Measurements from ENCODE around the gene PRR32.

PRR32 gene

DNA sequence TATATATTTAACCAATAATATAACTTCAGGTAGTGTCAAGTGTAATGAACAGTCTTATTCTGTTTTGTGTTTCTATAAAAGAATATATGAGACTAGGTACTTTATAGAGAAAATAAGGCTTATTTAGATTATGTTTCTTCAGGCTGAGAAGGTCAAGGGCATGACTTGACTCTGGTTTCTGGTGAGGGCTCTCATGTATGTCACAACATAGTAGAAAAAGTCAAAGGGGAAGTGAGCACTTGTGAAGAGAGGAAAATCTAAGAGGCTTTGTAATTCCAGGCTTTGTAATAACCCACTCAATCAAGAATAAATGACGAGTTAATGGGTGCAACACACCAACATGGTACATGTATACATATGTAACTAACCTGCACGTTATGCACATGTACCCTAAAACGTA lies 27.6 kb downstream of the PRR32 start:
- H3K27me3 ChIP-seq (ENCODE audit: low read length) = no peaks in the 10 kb centered on the region
- H2AFZ ChIP-seq (ENCODE audit: low read depth, low read length, severe bottlenecking) = no peak overlapping the region
- H3K4me3 ChIP-seq (ENCODE audit: insufficient read depth, low read length, poor library complexity, severe bottlenecking) = no peak overlapping the region
- H4K20me1 ChIP-seq (ENCODE audit: low read depth, low read length) = no peaks in the 10 kb centered on the region
- H3K36me3 ChIP-seq (ENCODE audit: low read length) = no peaks in the 10 kb centered on the region
- H3F3A ChIP-seq (ENCODE audit: insufficient read depth) = no peaks in the 10 kb centered on the region
- H3K9me3 ChIP-seq (ENCODE audit: insufficient read depth, low read length) = no peaks in the 10 kb centered on the region
- H3K27ac ChIP-seq (ENCODE audit: low read depth, low read length) = no peak overlapping the region
- no peak overlapping the region for H3K4me2 ChIP-seq (ENCODE audit: low read depth, low read length, poor library complexity, severe bottlenecking)
- H3K9ac ChIP-seq (ENCODE audit: low read length) = no peak overlapping the region
- H3K9me2 ChIP-seq (replicated peaks; ENCODE audit: insufficient read depth, low read length) = no peaks in the 10 kb centered on the region
- no peak for TF ChIP-seq EZH2phosphoT487 (conservative IDR thresholded peaks at IDR 0.05; ENCODE audit: low read length)
- TF ChIP-seq, protein P1, sequence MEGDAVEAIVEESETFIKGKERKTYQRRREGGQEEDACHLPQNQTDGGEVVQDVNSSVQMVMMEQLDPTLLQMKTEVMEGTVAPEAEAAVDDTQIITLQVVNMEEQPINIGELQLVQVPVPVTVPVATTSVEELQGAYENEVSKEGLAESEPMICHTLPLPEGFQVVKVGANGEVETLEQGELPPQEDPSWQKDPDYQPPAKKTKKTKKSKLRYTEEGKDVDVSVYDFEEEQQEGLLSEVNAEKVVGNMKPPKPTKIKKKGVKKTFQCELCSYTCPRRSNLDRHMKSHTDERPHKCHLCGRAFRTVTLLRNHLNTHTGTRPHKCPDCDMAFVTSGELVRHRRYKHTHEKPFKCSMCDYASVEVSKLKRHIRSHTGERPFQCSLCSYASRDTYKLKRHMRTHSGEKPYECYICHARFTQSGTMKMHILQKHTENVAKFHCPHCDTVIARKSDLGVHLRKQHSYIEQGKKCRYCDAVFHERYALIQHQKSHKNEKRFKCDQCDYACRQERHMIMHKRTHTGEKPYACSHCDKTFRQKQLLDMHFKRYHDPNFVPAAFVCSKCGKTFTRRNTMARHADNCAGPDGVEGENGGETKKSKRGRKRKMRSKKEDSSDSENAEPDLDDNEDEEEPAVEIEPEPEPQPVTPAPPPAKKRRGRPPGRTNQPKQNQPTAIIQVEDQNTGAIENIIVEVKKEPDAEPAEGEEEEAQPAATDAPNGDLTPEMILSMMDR (IDR thresholded peaks at IDR 0.05; ENCODE audit: insufficient read depth, low read length, poor library complexity, severe bottlenecking) = no peak
- no peaks in the 10 kb centered on the region for H3K79me2 ChIP-seq (ENCODE audit: insufficient read depth, low read length)

DNA sequence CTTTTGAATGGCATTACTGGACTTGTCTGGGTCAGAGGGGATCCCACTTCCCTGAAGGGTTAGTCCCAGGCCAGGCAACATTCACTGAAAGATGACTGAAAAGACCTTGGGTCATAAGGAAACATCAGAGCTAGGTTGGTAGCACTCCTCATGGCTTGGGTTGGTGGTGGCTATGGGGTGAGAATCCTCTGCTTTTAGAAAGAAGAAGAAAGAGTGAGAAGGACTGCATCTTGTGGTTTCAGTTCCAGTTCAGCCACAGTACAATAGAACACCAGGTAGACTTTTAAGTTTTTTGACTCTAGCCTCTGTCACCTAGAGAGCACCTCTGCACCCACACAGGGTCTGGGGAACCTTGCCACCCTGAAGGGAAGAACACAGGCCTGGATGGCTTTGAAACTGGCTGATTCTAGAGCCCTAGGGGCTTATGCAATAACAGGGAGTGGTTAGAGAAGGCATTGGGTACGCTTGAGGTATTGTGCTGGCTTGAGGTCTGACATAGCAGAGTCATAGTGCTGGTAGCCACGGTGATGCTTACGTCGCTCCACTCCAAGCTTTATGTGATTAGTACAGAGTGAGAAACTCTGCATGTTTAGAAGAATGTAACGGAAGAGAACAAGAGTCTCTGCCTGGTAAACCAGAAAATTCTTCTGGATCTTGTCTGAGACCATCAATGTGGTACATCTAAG lies 36.5 kb downstream of the PRR32 start:
- Histone ChIP-seq H3K36me3 (ENCODE audit: low read length) (no peaks in the 10 kb centered on the region), H3F3A (ENCODE audit: insufficient read depth) (no peaks in the 10 kb centered on the region), H3K9me3 (ENCODE audit: insufficient read depth, low read length) (no peaks in the 10 kb centered on the region), H3K4me3 (ENCODE audit: insufficient read depth, low read length, poor library complexity, severe bottlenecking) (no peak overlapping the region), H3K9me2 (replicated peaks; ENCODE audit: insufficient read depth, low read length) (no peaks in the 10 kb centered on the region), H3K27ac (ENCODE audit: low read depth, low read length) (no peak overlapping the region), H3K9ac (ENCODE audit: low read length) (no peak overlapping the region), H3K27me3 (ENCODE audit: low read length) (no peaks in the 10 kb centered on the region), H3K4me2 (ENCODE audit: low read depth, low read length, poor library complexity, severe bottlenecking) (no peak overlapping the region), H3K79me2 (ENCODE audit: insufficient read depth, low read length) (no peaks in the 10 kb centered on the region), H2AFZ (ENCODE audit: low read depth, low read length, severe bottlenecking) (no peak overlapping the region), H4K20me1 (ENCODE audit: low read depth, low read length) (no peaks in the 10 kb centered on the region)
- TF ChIP-seq EZH2phosphoT487 (conservative IDR thresholded peaks at IDR 0.05; ENCODE audit: low read length) = no peak
- TF ChIP-seq, protein P1 (IDR thresholded peaks at IDR 0.05; ENCODE audit: insufficient read depth, low read length, poor library complexity, severe bottlenecking) = no peak
